WTC11 (cell line): ENCODE data around the gene PALD1. TPM values are rescaled to one million over a fixed set of nuclear protein-coding genes. Genes with fewer than 3 reads are reported as not detected.

Experiments used
- ATAC-seq: fragments of 200-7000 bp; cut with Tn5 transposase; 2 replicates; pipeline ENCODE4 v1.10.0; 2021; ENCODE audit warnings: mild to moderate bottlenecking, moderate library complexity
- Bru-seq: library from RNA; stranded (reverse); fragments of 400-500 nt; gene quantifications from one replicate; lab custom pipeline; 2021; lab: Mats Ljungman, UMichigan
- CTCF ChIA-PET: fragments of 300-600 bp; sonication (Branson Sonifier 250); formaldehyde crosslinking; loops from one replicate; lab custom pipeline; 2021; ENCODE audit warnings: antibody characterized with exemption; lab: Charles Lee
- POLR2A ChIA-PET: fragments of 350-600 bp; sonication (Branson Sonifier 250); formaldehyde crosslinking; loops from one replicate; lab custom pipeline; 2021; ENCODE audit warnings: antibody characterized with exemption; lab: Charles Lee
- DNase-seq: peaks from one replicate; pipeline ENCODE4 v3.0.0; 2021; ENCODE audit warnings: low spot score
- H3K27ac Mint-ChIP-seq: 2 replicates; pipeline ENCODE4 v1.8.0; 2021; ENCODE audit warnings: mixed read lengths
- H3K27me3 Mint-ChIP-seq: 2 replicates; pipeline ENCODE4 v1.8.0; 2021; ENCODE audit warnings: low read depth, mild to moderate bottlenecking, moderate library complexity, mixed read lengths
- H3K36me3 Mint-ChIP-seq: 2 replicates; pipeline ENCODE4 v1.8.0; 2021; ENCODE audit warnings: mixed read lengths
- H3K4me1 Mint-ChIP-seq: 2 replicates; pipeline ENCODE4 v1.8.0; 2022; ENCODE audit warnings: mixed read lengths
- H3K4me3 Mint-ChIP-seq: 2 replicates; pipeline ENCODE4 v1.8.0; 2021; ENCODE audit warnings: mild to moderate bottlenecking, moderate library complexity, mixed read lengths
- H3K9me3 Mint-ChIP-seq: 2 replicates; pipeline ENCODE4 v1.8.0; 2021; ENCODE audit warnings: mixed read lengths
- CREM ChIP-seq: sonication (generic); formaldehyde crosslinking; IDR thresholded peaks from 2 replicates; pipeline ENCODE4 v1.8.1; 2022; ENCODE audit warnings: mild to moderate bottlenecking, missing genetic modification reagents, moderate library complexity
- ELF4 ChIP-seq: sonication (generic); formaldehyde crosslinking; IDR thresholded peaks from 2 replicates; pipeline ENCODE4 v1.8.1; 2022; ENCODE audit warnings: low read depth, mild to moderate bottlenecking, moderate library complexity, missing genetic modification reagents
- GABPB1 ChIP-seq: sonication (generic); formaldehyde crosslinking; IDR thresholded peaks from 2 replicates; pipeline ENCODE4 v1.8.1; 2023; ENCODE audit warnings: mild to moderate bottlenecking, missing genetic modification reagents
- GRHL2 ChIP-seq: fragments of 250-450 bp; sonication (Bioruptor Pico); IDR thresholded peaks from 2 replicates; pipeline ENCODE4 v1.8.0; 2022; ENCODE audit warnings: mild to moderate bottlenecking, moderate library complexity; ENCODE audit not compliant: insufficient replicate concordance, severe bottlenecking
- IRF2 ChIP-seq: sonication (generic); formaldehyde crosslinking; IDR thresholded peaks from 2 replicates; pipeline ENCODE4 v1.8.0; 2022; ENCODE audit warnings: low read depth, missing genetic modification reagents, borderline replicate concordance
- NFYB ChIP-seq: sonication (generic); formaldehyde crosslinking; conservative IDR thresholded peaks from 2 replicates; pipeline ENCODE4 v1.8.0; 2022; ENCODE audit warnings: low read depth, missing genetic modification reagents
- NR1H2 ChIP-seq: sonication (generic); formaldehyde crosslinking; IDR thresholded peaks from 2 replicates; pipeline ENCODE4 v1.9.0; 2021; ENCODE audit warnings: mild to moderate bottlenecking, moderate library complexity, missing genetic modification reagents
- NR2C2 ChIP-seq: sonication (generic); formaldehyde crosslinking; IDR thresholded peaks from 2 replicates; pipeline ENCODE4 v1.8.0; 2022; ENCODE audit warnings: mild to moderate bottlenecking, missing genetic modification reagents
- RELA ChIP-seq: sonication (generic); formaldehyde crosslinking; IDR thresholded peaks from 2 replicates; pipeline ENCODE4 v1.8.1; 2022; ENCODE audit warnings: missing genetic modification reagents, mild to moderate bottlenecking, borderline replicate concordance
- ZNF138 ChIP-seq: sonication (generic); formaldehyde crosslinking; conservative IDR thresholded peaks from 2 replicates; pipeline ENCODE4 v1.8.1; 2022; ENCODE audit warnings: mild to moderate bottlenecking, moderate library complexity, missing genetic modification reagents
- ZNF219 ChIP-seq: sonication (generic); formaldehyde crosslinking; IDR thresholded peaks from 2 replicates; pipeline ENCODE4 v1.8.0; 2023; ENCODE audit warnings: missing genetic modification reagents, mild to moderate bottlenecking, borderline replicate concordance
- ZNF317 ChIP-seq: sonication (generic); formaldehyde crosslinking; IDR thresholded peaks from 2 replicates; pipeline ENCODE4 v1.8.1; 2023; ENCODE audit warnings: low read depth, mild to moderate bottlenecking, moderate library complexity, missing genetic modification reagents, borderline replicate concordance
- ZNF423 ChIP-seq: fragments of 250-450 bp; sonication (Bioruptor Pico); IDR thresholded peaks from 2 replicates; pipeline ENCODE4 v2.1.2; 2022; ENCODE audit warnings: mild to moderate bottlenecking, moderate library complexity
- long read RNA-seq, 3 experiments: library from RNA in 1 of 3; library from capped mRNA in 1 of 3; library from polyadenylated mRNA in 1 of 3; unstranded in 2 of 3; stranded (forward) in 1 of 3; transcript quantifications; one replicate each; pipeline ENCODE4 v2.0.0, GENCODE V29; 2021
- total RNA-seq: library from RNA; stranded (reverse); gene quantifications from 3 replicates; pipeline ENCODE4 v1.2.3, GENCODE V29; 2021
- TF ChIP-seq, protein P1 (sequence below): sonication (generic); formaldehyde crosslinking; IDR thresholded peaks from 2 replicates; pipeline ENCODE4 v1.8.1; 2023; ENCODE audit warnings: mild to moderate bottlenecking, missing genetic modification reagents
- TF ChIP-seq, protein P2 (sequence below): sonication (generic); formaldehyde crosslinking; IDR thresholded peaks from 2 replicates; pipeline ENCODE4 v1.8.0; 2022; ENCODE audit warnings: missing genetic modification reagents
- TF ChIP-seq, protein P3 (sequence below): sonication (generic); formaldehyde crosslinking; IDR thresholded peaks from 2 replicates; pipeline ENCODE4 v1.8.0; 2022; ENCODE audit warnings: mild to moderate bottlenecking, missing genetic modification reagents
- TF ChIP-seq, protein P4 (sequence below): sonication (generic); formaldehyde crosslinking; IDR thresholded peaks from 2 replicates; pipeline ENCODE4 v1.8.1; 2023; ENCODE audit warnings: mild to moderate bottlenecking, missing genetic modification reagents
- TF ChIP-seq, protein P5 (sequence below): sonication (generic); formaldehyde crosslinking; IDR thresholded peaks from 2 replicates; pipeline ENCODE4 v1.8.0; 2022; ENCODE audit warnings: mild to moderate bottlenecking, missing genetic modification reagents
- TF ChIP-seq, protein P6 (sequence below): fragments of 250-450 bp; sonication (Bioruptor Pico); IDR thresholded peaks from 2 replicates; pipeline ENCODE4 v1.9.0; 2021; ENCODE audit warnings: mild to moderate bottlenecking
- TF ChIP-seq, protein P7 (sequence below): sonication (generic); formaldehyde crosslinking; IDR thresholded peaks from 2 replicates; pipeline ENCODE4 v1.8.1; 2023; ENCODE audit warnings: mild to moderate bottlenecking, moderate library complexity, missing genetic modification reagents

PALD1 gene
- total RNA-seq (36.1 to 43.6 TPM (median 38.5 TPM) in 3 replicates), Bru-seq, nascent RNA (percentile 63 among the genes with signal in this experiment)
- long read RNA-seq, experiment 1, full-length matches to known transcripts, result 138 of 240 reads
- long read RNA-seq, experiment 1, partial matches to known transcripts, result 42 of 240 reads
- long read RNA-seq, experiment 1, other reads (novel, unspliced or antisense), result 60 of 240 reads
- long read RNA-seq, experiment 2, full-length matches to known transcripts, result 6 of 47 reads
- long read RNA-seq, experiment 2, partial matches to known transcripts, result 32 of 47 reads
- long read RNA-seq, experiment 2, other reads (novel, unspliced or antisense), result 9 of 47 reads
- long read RNA-seq, experiment 3, partial matches to known transcripts, result 0 of 2 reads
- long read RNA-seq, experiment 3, other reads (novel, unspliced or antisense), result 2 of 2 reads

DNA sequence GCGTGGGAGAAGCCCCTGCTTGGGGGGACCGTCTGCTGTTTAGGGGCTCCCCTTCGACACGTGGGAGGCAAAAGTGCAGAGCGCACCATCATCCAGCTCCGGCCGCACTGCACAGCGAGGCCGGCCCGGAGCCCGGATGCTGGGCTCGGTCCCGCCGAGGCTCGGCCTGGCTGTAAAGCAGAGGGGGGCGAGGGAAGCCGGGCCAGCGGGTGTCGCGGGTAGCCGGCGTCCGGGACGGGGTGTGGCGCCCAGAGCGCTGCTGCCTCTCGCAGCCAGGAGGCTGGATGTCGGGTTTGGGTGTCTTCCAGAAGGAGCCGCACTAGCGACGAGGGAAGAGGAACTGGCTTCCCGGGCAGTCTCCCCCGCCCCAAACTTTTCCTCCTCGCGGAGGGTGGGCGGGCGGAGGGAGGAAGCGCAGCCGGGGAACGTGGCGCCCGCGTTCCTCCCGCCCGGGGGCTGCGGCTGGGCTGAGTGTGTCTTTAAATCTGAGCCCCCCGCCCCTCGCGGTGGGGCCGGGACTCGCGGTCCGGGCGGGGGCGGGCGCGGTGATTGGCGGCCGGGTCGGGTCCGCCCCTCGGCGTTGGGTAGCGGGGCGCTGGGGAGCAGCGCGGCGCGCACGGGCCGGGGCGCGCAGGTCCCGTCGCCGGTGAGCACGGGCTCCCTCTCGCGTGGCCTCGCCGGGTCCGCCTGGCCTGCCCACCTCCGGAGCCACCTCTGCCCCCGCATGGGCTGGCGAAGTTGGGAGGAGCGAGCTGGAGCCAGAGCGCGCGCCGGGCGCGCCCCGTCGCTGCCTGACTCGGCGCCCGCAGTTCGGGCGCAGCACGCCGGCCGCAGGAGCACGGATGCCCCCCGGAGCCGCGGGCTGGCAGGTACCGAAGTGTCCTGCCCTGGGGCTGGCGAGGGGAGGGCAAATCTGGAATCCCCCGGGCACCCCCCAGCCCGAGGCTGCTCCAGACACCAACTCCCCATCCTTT lies at the start of gene PALD1:
TSS of gene PALD1 (plus strand) at position 577 of the 974 bp plus-strand sequence. CDS start 47,185 bp downstream, outside the sequence.
- ChIA-PET CTCF (interaction anchor here (0.6 to 5.5 kb wide), 18 partner anchors 12 to 286 kb away, joined by 3 to 59 read pairs (median 4); no protein-coding TSS in a partner anchor), POLR2A (interaction anchor here (0.5 to 2.1 kb wide), 7 partner anchors 16 to 51 kb away, joined by 3 to 6 read pairs (median 3); no protein-coding TSS in a partner anchor)
- Mint-ChIP-seq H3K4me3 (peak within 1 kb of the TSS; percentile 78), H3K27ac (peak within 1 kb of the TSS; percentile 57), H3K36me3 (no peaks in the 10 kb centered on the region), H3K4me1 (peaks cover 45% of the 10 kb centered on the region), H3K27me3 (peaks cover 2% of the 10 kb centered on the region; the same call in 1 of the 2 replicates), H3K9me3 (no peaks in the 10 kb centered on the region)
- ATAC-seq (peak; percentile 66), DNase-seq (peak; percentile 82)
- TF ChIP-seq, protein P1, sequence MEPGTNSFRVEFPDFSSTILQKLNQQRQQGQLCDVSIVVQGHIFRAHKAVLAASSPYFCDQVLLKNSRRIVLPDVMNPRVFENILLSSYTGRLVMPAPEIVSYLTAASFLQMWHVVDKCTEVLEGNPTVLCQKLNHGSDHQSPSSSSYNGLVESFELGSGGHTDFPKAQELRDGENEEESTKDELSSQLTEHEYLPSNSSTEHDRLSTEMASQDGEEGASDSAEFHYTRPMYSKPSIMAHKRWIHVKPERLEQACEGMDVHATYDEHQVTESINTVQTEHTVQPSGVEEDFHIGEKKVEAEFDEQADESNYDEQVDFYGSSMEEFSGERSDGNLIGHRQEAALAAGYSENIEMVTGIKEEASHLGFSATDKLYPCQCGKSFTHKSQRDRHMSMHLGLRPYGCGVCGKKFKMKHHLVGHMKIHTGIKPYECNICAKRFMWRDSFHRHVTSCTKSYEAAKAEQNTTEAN (CRISPR knock-in tag), result peak; percentile 84; the same call in 1 of the 2 replicates
- no peak for TF ChIP-seq ELF4
- TF ChIP-seq ZNF219, result no peak
- TF ChIP-seq, protein P2, sequence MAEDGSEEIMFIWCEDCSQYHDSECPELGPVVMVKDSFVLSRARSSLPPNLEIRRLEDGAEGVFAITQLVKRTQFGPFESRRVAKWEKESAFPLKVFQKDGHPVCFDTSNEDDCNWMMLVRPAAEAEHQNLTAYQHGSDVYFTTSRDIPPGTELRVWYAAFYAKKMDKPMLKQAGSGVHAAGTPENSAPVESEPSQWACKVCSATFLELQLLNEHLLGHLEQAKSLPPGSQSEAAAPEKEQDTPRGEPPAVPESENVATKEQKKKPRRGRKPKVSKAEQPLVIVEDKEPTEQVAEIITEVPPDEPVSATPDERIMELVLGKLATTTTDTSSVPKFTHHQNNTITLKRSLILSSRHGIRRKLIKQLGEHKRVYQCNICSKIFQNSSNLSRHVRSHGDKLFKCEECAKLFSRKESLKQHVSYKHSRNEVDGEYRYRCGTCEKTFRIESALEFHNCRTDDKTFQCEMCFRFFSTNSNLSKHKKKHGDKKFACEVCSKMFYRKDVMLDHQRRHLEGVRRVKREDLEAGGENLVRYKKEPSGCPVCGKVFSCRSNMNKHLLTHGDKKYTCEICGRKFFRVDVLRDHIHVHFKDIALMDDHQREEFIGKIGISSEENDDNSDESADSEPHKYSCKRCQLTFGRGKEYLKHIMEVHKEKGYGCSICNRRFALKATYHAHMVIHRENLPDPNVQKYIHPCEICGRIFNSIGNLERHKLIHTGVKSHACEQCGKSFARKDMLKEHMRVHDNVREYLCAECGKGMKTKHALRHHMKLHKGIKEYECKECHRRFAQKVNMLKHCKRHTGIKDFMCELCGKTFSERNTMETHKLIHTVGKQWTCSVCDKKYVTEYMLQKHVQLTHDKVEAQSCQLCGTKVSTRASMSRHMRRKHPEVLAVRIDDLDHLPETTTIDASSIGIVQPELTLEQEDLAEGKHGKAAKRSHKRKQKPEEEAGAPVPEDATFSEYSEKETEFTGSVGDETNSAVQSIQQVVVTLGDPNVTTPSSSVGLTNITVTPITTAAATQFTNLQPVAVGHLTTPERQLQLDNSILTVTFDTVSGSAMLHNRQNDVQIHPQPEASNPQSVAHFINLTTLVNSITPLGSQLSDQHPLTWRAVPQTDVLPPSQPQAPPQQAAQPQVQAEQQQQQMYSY, result no peak
- TF ChIP-seq GRHL2 (CRISPR knock-in tag), result no peak
- TF ChIP-seq, protein P3, sequence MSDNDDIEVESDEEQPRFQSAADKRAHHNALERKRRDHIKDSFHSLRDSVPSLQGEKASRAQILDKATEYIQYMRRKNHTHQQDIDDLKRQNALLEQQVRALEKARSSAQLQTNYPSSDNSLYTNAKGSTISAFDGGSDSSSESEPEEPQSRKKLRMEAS, result peak; percentile 35
- TF ChIP-seq RELA, result peak; percentile 82; the same call in 1 of the 2 replicates
- TF ChIP-seq ZNF317 (CRISPR knock-in tag), result no peak
- TF ChIP-seq, protein P4, sequence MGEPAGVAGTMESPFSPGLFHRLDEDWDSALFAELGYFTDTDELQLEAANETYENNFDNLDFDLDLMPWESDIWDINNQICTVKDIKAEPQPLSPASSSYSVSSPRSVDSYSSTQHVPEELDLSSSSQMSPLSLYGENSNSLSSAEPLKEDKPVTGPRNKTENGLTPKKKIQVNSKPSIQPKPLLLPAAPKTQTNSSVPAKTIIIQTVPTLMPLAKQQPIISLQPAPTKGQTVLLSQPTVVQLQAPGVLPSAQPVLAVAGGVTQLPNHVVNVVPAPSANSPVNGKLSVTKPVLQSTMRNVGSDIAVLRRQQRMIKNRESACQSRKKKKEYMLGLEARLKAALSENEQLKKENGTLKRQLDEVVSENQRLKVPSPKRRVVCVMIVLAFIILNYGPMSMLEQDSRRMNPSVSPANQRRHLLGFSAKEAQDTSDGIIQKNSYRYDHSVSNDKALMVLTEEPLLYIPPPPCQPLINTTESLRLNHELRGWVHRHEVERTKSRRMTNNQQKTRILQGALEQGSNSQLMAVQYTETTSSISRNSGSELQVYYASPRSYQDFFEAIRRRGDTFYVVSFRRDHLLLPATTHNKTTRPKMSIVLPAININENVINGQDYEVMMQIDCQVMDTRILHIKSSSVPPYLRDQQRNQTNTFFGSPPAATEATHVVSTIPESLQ (CRISPR knock-in tag), result no peak
- TF ChIP-seq, protein P5, sequence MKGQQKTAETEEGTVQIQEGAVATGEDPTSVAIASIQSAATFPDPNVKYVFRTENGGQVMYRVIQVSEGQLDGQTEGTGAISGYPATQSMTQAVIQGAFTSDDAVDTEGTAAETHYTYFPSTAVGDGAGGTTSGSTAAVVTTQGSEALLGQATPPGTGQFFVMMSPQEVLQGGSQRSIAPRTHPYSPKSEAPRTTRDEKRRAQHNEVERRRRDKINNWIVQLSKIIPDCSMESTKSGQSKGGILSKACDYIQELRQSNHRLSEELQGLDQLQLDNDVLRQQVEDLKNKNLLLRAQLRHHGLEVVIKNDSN, result 0 out of 2 replicates have a peak, but pooled peaks have one; percentile 21
- TF ChIP-seq, protein P6, sequence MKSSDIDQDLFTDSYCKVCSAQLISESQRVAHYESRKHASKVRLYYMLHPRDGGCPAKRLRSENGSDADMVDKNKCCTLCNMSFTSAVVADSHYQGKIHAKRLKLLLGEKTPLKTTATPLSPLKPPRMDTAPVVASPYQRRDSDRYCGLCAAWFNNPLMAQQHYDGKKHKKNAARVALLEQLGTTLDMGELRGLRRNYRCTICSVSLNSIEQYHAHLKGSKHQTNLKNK, result no peak
- TF ChIP-seq, protein P7, sequence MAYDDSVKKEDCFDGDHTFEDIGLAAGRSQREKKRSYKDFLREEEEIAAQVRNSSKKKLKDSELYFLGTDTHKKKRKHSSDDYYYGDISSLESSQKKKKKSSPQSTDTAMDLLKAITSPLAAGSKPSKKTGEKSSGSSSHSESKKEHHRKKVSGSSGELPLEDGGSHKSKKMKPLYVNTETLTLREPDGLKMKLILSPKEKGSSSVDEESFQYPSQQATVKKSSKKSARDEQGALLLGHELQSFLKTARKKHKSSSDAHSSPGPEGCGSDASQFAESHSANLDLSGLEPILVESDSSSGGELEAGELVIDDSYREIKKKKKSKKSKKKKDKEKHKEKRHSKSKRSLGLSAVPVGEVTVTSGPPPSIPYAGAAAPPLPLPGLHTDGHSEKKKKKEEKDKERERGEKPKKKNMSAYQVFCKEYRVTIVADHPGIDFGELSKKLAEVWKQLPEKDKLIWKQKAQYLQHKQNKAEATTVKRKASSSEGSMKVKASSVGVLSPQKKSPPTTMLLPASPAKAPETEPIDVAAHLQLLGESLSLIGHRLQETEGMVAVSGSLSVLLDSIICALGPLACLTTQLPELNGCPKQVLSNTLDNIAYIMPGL (CRISPR knock-in tag), result peak; percentile 49
- no peak for TF ChIP-seq CREM (CRISPR knock-in tag)
- no peak; the same call in 1 of the 2 replicates for TF ChIP-seq IRF2 (CRISPR knock-in tag)
- no peak for TF ChIP-seq ZNF423 (CRISPR knock-in tag)
- TF ChIP-seq ZNF138 (CRISPR knock-in tag), result 0 out of 2 replicates have a peak, but pooled peaks have one; percentile 9
- no peak for TF ChIP-seq NR2C2 (CRISPR knock-in tag)
- no peak for TF ChIP-seq GABPB1 (CRISPR knock-in tag)
- no peak for TF ChIP-seq NR1H2 (CRISPR knock-in tag)
- TF ChIP-seq NFYB (CRISPR knock-in tag), result 0 out of 2 replicates have a peak, but pooled peaks have one; percentile 12
